Gastrocnemius medialis (tissue), 4 donors: ENCODE data around the gene TUBB2B.

Experiments used
- CTCF ChIP-seq, 5 experiments: fragments of 450-650 bp in 3 of 5; fragments of 200-600 bp in 2 of 5; sonication (generic) in 2 of 5; IDR thresholded peaks in 4 of 5; conservative IDR thresholded peaks in 1 of 5; 1 replicate in 4 of 5; 2 replicates in 1 of 5; pipeline ENCODE4 v1.5.1; 2016 to 2019; ENCODE audit warnings: antibody characterized with exemption in 5 of 5, mild to moderate bottlenecking in 3 of 5, moderate library complexity in 3 of 5
- POLR2A ChIP-seq, 2 donors: fragments of 450-650 bp; IDR thresholded peaks; one replicate each; pipeline ENCODE4 v1.6.1; 2017; ENCODE audit warnings: antibody characterized with exemption in 2 of 2, mild to moderate bottlenecking in 2 of 2, moderate library complexity in 2 of 2

- no peak for TF ChIP-seq CTCF (IDR thresholded peaks at IDR 0.05 in 4 of 5, conservative IDR thresholded peaks at IDR 0.05 in 1 of 5)
- no peak for TF ChIP-seq POLR2A (IDR thresholded peaks at IDR 0.05)
Observed at GRCh38 chr6:3273707-3274521, 46.5 kb upstream of the TUBB2B start.
